Naive thymus-derived CD8-positive, alpha-beta T cell (primary cell): ENCODE data around the gene OFD1. TPM values are rescaled to one million over a fixed set of nuclear protein-coding genes. Genes with fewer than 3 reads are reported as not detected.

Experiments
- ATAC-seq, 2 donors: fragments of 150-1000 bp; cut with Tn5 transposase in 1 of 2; sonication (Bioruptor Pico), chemical (Tn5 transposase) in 1 of 2; 1 replicate in 1 of 2; 2 replicates in 1 of 2; pipeline ENCODE4 v1.10.0; 2021; ENCODE audit warnings: mild to moderate bottlenecking in 2 of 2, moderate library complexity in 2 of 2
- POLR2A ChIA-PET: fragments of 350-600 bp; sonication (Branson Sonifier 250); formaldehyde crosslinking; loops from one replicate; lab custom pipeline; 2021; ENCODE audit warnings: antibody characterized with exemption; lab: Charles Lee
- DNase-seq, 10 donors: peaks; one replicate each; pipeline versions ENCODE4 v3.0.0 to v3.0.0-alpha.2; 2020 to 2022
- H3K27ac Mint-ChIP-seq, 10 donors: one replicate each; pipeline ENCODE4 v1.8.0; 2020 to 2022; ENCODE audit warnings: mild to moderate bottlenecking in 10 of 10, mixed read lengths in 10 of 10, moderate library complexity in 4 of 10, inconsistent platforms in 1 of 10
- H3K27me3 Mint-ChIP-seq, 5 donors: one replicate each; pipeline ENCODE4 v1.8.0; 2021 to 2022; ENCODE audit warnings: mixed read lengths in 5 of 5
- H3K36me3 Mint-ChIP-seq, 3 donors: one replicate each; pipeline ENCODE4 v1.8.0; 2020 to 2022; ENCODE audit warnings: mixed read lengths in 3 of 3, mild to moderate bottlenecking in 2 of 3, inconsistent platforms in 1 of 3
- H3K4me1 Mint-ChIP-seq, 4 donors: one replicate each; pipeline ENCODE4 v1.8.0; 2021 to 2022; ENCODE audit warnings: mixed read lengths in 4 of 4
- H3K4me3 Mint-ChIP-seq, 10 donors: one replicate each; pipeline ENCODE4 v1.8.0; 2020 to 2022; ENCODE audit warnings: mild to moderate bottlenecking in 10 of 10, mixed read lengths in 10 of 10, moderate library complexity in 6 of 10, inconsistent platforms in 1 of 10
- H3K9me3 Mint-ChIP-seq, 9 donors: one replicate each; pipeline ENCODE4 v1.8.0; 2020 to 2022; ENCODE audit warnings: mixed read lengths in 9 of 9, mild to moderate bottlenecking in 3 of 9, inconsistent platforms in 1 of 9, moderate library complexity in 1 of 9
- polyA plus RNA-seq, 3 donors: library from polyadenylated mRNA; unstranded; fragments of 300-500 nt; fragmentation: Illumina TruSeq; gene quantifications; one replicate each; pipeline ENCODE4 v1.2.3, GENCODE V29; 2021
- total RNA-seq, 8 experiments: library from RNA in 2 of 8; stranded (reverse) in 2 of 8; gene quantifications; one replicate each; pipeline ENCODE4 v1.2.3 and lab custom pipeline; 2021 to 2026

The OFD1 gene
- total and polyA plus RNA-seq, 5 experiments from 2014 or later = 27.3 to 127 (median 37.6) TPM

GRCh38 chrX:13732246-13733067 lies 2.1 kb upstream of the OFD1 start:
- DNase-seq (no peak), ATAC-seq (no peak)
- peak overlapping the region in 9 of 10 donors; percentile 2 to 99 (median 74) for H3K27ac Mint-ChIP-seq
- H3K4me1 Mint-ChIP-seq = peaks cover 21 to 84% (median 48%) of the 10 kb centered on the region in 4 donors
- H3K27me3 Mint-ChIP-seq = no peaks in the 10 kb centered on the region
- peak overlapping the region in 9 of 10 donors; percentile 8 to 99 (median 94) for H3K4me3 Mint-ChIP-seq
- POLR2A ChIA-PET = interaction anchor here (2.9 to 3.2 kb wide), 2 partner anchors 8 to 21 kb away, joined by 9 to 35 read pairs; no protein-coding TSS in a partner anchor
- peaks cover 0 to 30% (median 0%) of the 10 kb centered on the region in 9 donors for H3K9me3 Mint-ChIP-seq
- peaks cover 14 to 45% (median 27%) of the 10 kb centered on the region in 3 donors for H3K36me3 Mint-ChIP-seq

- ATAC-seq (no peak), DNase-seq (no peak)
- POLR2A ChIA-PET = interaction anchor here (0.6 to 3.3 kb wide), 11 partner anchors 9 to 749 kb away, joined by 3 to 35 read pairs (median 9); partner anchors contain the start of genes GEMIN8, RAB9A and TCEANC
- Mint-ChIP-seq H3K4me3 (peak overlapping the region; percentile 93 to 99 (median 98)), H3K9me3 (peaks cover 0 to 22% (median 0%) of the 10 kb centered on the region in 9 donors), H3K36me3 (peaks cover 12 to 37% (median 21%) of the 10 kb centered on the region in 3 donors), H3K27ac (peak overlapping the region; percentile 91 to 100 (median 98)), H3K27me3 (no peaks in the 10 kb centered on the region), H3K4me1 (peaks cover 21 to 78% (median 44%) of the 10 kb centered on the region in 4 donors)
Measured at GRCh38 chrX:13733506-13733905, 1.0 kb upstream of the OFD1 start.

GRCh38 chrX:13741695-13742094 lies 7.1 kb downstream of the OFD1 start:
- Mint-ChIP-seq H3K9me3 (no peaks in the 10 kb centered on the region), H3K27me3 (no peaks in the 10 kb centered on the region), H3K4me1 (peaks cover 7 to 35% (median 17%) of the 10 kb centered on the region in 4 donors), H3K36me3 (peaks cover 2 to 55% (median 5%) of the 10 kb centered on the region in 3 donors), H3K27ac (peak overlapping the region in 8 of 10 donors; percentile 29 to 84 (median 70)), H3K4me3 (peak overlapping the region in 2 of 10 donors; percentile 16 to 21)
- DNase-seq (no peak), ATAC-seq (no peak)
- POLR2A ChIA-PET = interaction anchor here (1.2 kb wide), 1 partner anchor 288 kb away, joined by 5 read pairs; the partner anchor contains the start of gene GEMIN8

GRCh38 chrX:13742397-13743176 lies 8.0 kb downstream of the OFD1 start:
- ATAC-seq (peak; percentile 59 to 73), DNase-seq (peak in 2 of 10 donors; percentile 4 to 12)
- peak overlapping the region in 8 of 10 donors; percentile 16 to 77 (median 40) for H3K4me3 Mint-ChIP-seq
- H3K9me3 Mint-ChIP-seq = no peaks in the 10 kb centered on the region
- H3K27ac Mint-ChIP-seq = peak overlapping the region; percentile 60 to 91 (median 80)
- POLR2A ChIA-PET = interaction anchor here (1.2 kb wide), 2 partner anchors 8 to 287 kb away, joined by 5 read pairs; partner anchors contain the start of genes GEMIN8, OFD1 and TRAPPC2
- peaks cover 8 to 35% (median 20%) of the 10 kb centered on the region in 4 donors for H3K4me1 Mint-ChIP-seq
- peaks cover 0 to 57% (median 0%) of the 10 kb centered on the region in 3 donors for H3K36me3 Mint-ChIP-seq
- no peaks in the 10 kb centered on the region for H3K27me3 Mint-ChIP-seq

- Mint-ChIP-seq H3K27ac (peak overlapping the region in 7 of 10 donors; percentile 26 to 91 (median 76)), H3K4me1 (peaks cover 6 to 40% (median 17%) of the 10 kb centered on the region in 4 donors), H3K27me3 (no peaks in the 10 kb centered on the region), H3K4me3 (no peak overlapping the region), H3K36me3 (peaks cover 0 to 67% (median 2%) of the 10 kb centered on the region in 3 donors), H3K9me3 (no peaks in the 10 kb centered on the region)
- POLR2A ChIA-PET = no interaction called here
- ATAC-seq = peak; percentile 39 to 47
- peak in 6 of 10 donors; percentile 7 to 68 (median 29) for DNase-seq
Measured at GRCh38 chrX:13747836-13748235, 13.3 kb downstream of the OFD1 start.

- peak overlapping the region in 3 of 10 donors; percentile 37 to 86 (median 51) for H3K27ac Mint-ChIP-seq
Measured at GRCh38 chrX:13748486-13748885, 13.9 kb downstream of the OFD1 start.

GRCh38 chrX:13750204-13750603 lies 15.7 kb downstream of the OFD1 start:
- Mint-ChIP-seq H3K27ac (peak overlapping the region in 8 of 10 donors; percentile 15 to 85 (median 57)), H3K36me3 (peaks cover 0 to 68% (median 3%) of the 10 kb centered on the region in 3 donors), H3K27me3 (no peaks in the 10 kb centered on the region), H3K9me3 (no peaks in the 10 kb centered on the region), H3K4me3 (no peak overlapping the region), H3K4me1 (peaks cover 10 to 43% (median 22%) of the 10 kb centered on the region in 4 donors)
- ATAC-seq (peak; percentile 65 to 67), DNase-seq (peak in 4 of 10 donors; percentile 14 to 47 (median 44))
- POLR2A ChIA-PET = interaction anchor here (0.6 to 1.4 kb wide), 2 partner anchors 16 to 37 kb away, joined by 4 read pairs; partner anchors contain the start of genes OFD1 and TRAPPC2

More at GRCh38 chrX:13748486-13748885, 13.9 kb downstream of the OFD1 start:
- POLR2A ChIA-PET = no interaction called here
- DNase-seq (no peak), ATAC-seq (no peak)
- Mint-ChIP-seq H3K4me1 (peaks cover 10 to 38% (median 20%) of the 10 kb centered on the region in 4 donors), H3K9me3 (no peaks in the 10 kb centered on the region), H3K36me3 (peaks cover 0 to 72% (median 2%) of the 10 kb centered on the region in 3 donors), H3K27me3 (no peaks in the 10 kb centered on the region), H3K4me3 (no peak overlapping the region)

GRCh38 chrX:13750812-13751211 lies 16.3 kb downstream of the OFD1 start:
- H3K27me3 Mint-ChIP-seq = no peaks in the 10 kb centered on the region
- H3K4me1 Mint-ChIP-seq = peaks cover 10 to 48% (median 24%) of the 10 kb centered on the region in 4 donors
- DNase-seq = no peak
- no peak for ATAC-seq
- peak overlapping the region in 4 of 10 donors; percentile 8 to 85 (median 37) for H3K27ac Mint-ChIP-seq
- H3K4me3 Mint-ChIP-seq = no peak overlapping the region
- no peaks in the 10 kb centered on the region for H3K9me3 Mint-ChIP-seq
- H3K36me3 Mint-ChIP-seq = peaks cover 0 to 63% (median 3%) of the 10 kb centered on the region in 3 donors
- POLR2A ChIA-PET = no interaction called here

- no peaks in the 10 kb centered on the region for H3K27me3 Mint-ChIP-seq
- no peak overlapping the region for H3K4me3 Mint-ChIP-seq
- H3K9me3 Mint-ChIP-seq = no peaks in the 10 kb centered on the region
- no peak for ATAC-seq
- peaks cover 0 to 61% (median 3%) of the 10 kb centered on the region in 3 donors for H3K36me3 Mint-ChIP-seq
- H3K4me1 Mint-ChIP-seq = peaks cover 10 to 45% (median 22%) of the 10 kb centered on the region in 4 donors
- DNase-seq = no peak
- H3K27ac Mint-ChIP-seq = peak overlapping the region in 1 of 10 donors; percentile 69
- POLR2A ChIA-PET = interaction anchor here (1.8 kb wide), 1 partner anchor 18 kb away, joined by 7 read pairs; the partner anchor contains the start of genes OFD1 and TRAPPC2
Measured at GRCh38 chrX:13752141-13752540, 17.6 kb downstream of the OFD1 start.

GRCh38 chrX:13752646-13753045 lies 18.1 kb downstream of the OFD1 start:
- Mint-ChIP-seq H3K27me3 (no peaks in the 10 kb centered on the region), H3K36me3 (peaks cover 0 to 59% (median 3%) of the 10 kb centered on the region in 3 donors), H3K27ac (peak overlapping the region in 7 of 10 donors; percentile 8 to 69 (median 26)), H3K4me3 (peak overlapping the region in 1 of 10 donors; percentile 5), H3K4me1 (peaks cover 7 to 40% (median 16%) of the 10 kb centered on the region in 4 donors), H3K9me3 (no peaks in the 10 kb centered on the region)
- POLR2A ChIA-PET = interaction anchor here (1.8 kb wide), 1 partner anchor 18 kb away, joined by 7 read pairs; the partner anchor contains the start of genes OFD1 and TRAPPC2
- ATAC-seq = no peak
- no peak for DNase-seq

- no peak overlapping the region for H3K4me3 Mint-ChIP-seq
Measured at GRCh38 chrX:13754765-13755164, 20.2 kb downstream of the OFD1 start.

More at GRCh38 chrX:13754765-13755164, 20.2 kb downstream of the OFD1 start:
- Mint-ChIP-seq H3K27me3 (no peaks in the 10 kb centered on the region), H3K36me3 (peaks cover 5 to 72% (median 6%) of the 10 kb centered on the region in 3 donors), H3K4me1 (peaks cover 7 to 51% (median 16%) of the 10 kb centered on the region in 4 donors), H3K27ac (peak overlapping the region in 2 of 10 donors; percentile 28 to 59), H3K9me3 (no peaks in the 10 kb centered on the region)
- ATAC-seq = no peak
- POLR2A ChIA-PET = no interaction called here
- no peak for DNase-seq
